ENCODE measurements around the gene CDH12.

The CDH12 gene

GRCh38 chr5:21807953-21808352 is 1045.2 kb downstream of the CDH12 start:
- DNase-seq: no peak

DNA sequence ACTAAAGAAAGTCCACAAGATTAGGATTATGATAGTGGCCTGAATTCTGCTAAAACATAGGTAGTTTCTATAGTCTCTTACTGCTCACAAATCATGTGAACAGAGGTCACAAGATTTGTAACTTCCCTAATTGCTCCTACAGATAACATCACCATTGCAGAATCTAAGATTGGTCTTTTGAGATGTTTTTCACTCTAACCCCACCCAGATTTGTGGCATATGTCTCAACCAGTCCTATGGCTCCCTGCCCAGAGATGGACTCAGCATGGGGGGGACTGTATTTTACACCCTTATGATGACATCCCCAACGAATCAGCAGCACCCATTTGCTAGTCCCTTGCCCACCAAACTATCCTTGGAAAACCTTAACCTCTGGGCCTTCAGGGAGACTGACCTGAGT is 1046.2 kb downstream of the CDH12 start:
- DNase-seq: no peak

DNA sequence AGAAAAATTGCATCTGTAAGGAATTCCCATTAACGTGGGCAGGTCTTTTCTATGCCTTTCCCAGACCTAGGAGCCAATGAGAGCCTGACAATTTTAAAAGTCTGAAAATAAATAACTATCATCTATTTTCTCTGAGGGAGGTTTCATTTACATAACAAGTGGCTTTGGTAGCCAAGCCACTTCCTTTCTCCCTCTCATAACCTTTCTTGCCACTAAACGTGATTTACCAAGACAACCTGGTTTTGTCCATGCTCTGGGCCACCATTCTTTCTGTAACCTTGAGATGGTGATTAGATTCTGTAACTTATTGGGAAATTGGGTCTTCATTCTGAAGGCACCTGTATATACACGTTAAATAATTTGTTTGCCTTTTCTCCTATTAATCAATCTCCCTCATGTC is 1046.9 kb downstream of the CDH12 start:
- DNase-seq: no peak

DNA sequence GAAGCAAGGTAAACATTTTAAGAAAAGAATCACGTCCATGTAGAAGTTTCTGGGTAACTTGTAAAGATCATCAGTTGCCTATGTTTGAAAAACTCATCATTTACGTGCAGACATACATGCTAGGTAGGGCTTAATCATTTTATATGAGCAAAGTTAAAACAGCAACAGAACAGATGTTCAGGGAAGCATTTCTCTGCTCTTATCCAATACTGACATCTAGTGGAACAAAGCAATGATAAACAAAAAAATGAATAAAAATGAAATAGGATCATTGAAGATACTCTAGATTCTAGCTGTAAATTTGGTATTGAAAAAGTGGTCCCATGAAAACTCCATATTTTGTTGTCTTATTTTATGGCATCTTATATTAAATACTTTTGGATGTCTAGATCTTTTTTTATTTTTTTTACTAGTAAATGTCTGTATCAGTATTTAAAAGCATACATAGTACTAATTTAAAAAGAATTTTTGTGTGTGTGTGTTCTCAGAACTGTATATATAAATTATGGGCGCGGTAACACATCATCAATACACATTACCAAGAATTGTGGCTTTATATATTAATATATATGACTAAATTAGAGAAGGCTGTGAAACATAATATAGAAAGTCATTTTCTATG is 1050.2 kb downstream of the CDH12 start:
- no peak for DNase-seq

DNA sequence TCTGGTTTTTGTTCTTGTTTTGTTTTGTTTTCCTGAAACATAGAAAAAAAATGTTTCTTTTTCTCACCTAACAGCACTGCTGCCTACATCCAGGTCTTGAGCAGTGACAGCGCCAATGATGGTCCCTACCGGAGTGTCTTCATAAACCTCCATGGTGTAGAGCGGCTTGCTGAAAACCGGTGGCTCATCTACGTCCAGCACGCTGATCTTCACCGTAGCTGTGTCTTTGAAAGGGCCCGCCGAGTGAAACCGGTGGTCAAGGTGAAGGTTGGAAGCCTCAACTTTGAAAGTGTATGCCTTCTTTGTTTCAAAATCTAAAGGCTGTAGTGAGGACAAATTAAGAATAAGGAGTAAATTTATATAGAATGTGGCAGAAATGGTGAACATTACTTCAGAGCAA is 1051.0 kb downstream of the CDH12 start:
- DNase-seq: no peak

GRCh38 chr5:21792748-21793147 is 1060.4 kb downstream of the CDH12 start:
- DNase-seq: no peak

- no peak for DNase-seq
Observed at GRCh38 chr5:21791304-21791703, 1061.8 kb downstream of the CDH12 start.

DNA sequence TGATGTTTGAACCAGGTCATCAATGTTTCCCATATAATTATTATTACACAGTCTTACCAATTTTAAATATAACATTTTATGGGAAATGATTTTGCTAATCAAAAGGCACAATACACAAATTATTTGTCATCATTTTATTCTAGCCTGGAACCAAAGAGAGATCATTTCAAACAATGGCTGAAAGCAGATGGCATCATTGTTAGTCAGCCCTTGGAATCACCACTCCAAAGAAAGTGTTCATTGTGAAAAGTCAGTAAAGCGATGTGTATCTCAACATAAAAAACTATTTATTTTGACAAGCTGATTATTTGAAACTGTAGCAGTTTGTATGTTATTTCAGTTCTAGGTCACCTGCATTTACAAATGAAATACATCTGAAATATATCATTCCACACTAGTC is 1068.7 kb downstream of the CDH12 start:
- no peak for DNase-seq

DNA sequence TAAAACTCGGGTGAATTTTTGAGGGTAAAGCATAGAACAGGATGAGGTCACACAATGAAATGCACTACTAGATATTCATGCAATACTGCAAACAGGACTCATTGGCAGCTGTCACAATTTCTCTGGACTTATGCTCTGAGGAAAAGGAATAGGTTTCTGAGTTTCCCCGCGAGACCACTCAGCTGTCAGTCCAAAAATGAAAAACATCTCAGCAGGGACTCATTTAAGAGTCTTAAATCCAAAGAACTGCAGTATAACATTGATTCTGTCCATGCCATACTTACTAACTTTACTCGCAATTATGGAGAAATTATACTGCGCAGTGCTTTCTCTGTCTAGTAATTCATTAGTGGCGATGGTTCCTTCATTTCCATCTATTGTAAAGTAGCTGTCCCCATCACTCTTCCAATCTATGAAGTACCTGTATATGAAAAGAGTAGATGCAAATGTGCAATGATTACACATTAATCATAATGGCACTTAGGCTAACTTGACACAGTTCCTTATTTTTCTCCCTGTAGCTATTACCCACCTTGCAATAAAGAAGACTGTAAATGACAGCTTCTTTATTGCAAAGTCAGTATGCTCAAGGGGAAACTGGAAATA is 1070.0 kb downstream of the CDH12 start:
- DNase-seq: no peak

- no peak for DNase-seq
Observed at GRCh38 chr5:21776466-21776865, 1076.7 kb downstream of the CDH12 start.

DNA sequence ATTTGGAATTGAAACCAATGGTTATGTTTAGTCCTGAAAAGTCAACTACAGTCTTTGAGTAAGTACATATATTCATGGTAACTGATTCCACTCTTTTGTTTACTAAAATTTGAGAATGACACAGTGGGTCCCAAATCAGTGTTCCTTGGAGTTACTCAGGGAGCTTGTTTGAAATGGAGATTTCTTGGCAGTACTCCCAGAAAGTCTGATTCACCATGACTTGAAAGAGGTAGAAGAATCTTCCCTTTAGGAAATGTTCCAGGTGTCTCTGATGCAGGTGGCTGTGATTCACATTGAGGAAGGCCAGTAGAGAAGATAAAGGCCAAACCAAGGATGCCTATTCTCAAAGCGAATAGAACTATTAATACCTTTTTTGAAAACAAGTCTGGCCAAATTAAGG is 1078.3 kb downstream of the CDH12 start:
- DNase-seq: no peak

DNA sequence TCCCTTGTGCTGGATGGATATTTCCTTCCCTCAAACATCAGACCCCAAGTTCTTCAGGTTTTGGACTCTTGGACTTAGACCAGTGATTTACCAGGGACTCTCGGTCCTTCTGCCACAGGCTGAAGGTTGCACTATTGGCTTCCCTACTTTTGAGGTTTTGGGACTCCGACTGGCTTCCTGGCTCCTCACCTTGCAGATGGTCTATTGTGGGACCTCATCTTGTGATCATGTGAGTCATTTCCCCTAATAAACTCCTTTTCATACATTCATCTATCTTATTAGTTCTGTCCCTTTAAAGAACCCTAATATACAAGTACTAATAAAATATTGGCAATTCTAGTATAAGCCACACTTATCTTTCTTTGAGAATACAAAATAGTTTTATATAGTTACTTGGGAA is 1078.9 kb downstream of the CDH12 start:
- DNase-seq: no peak

- no peak for DNase-seq
Observed at GRCh38 chr5:21773456-21773855, 1079.7 kb downstream of the CDH12 start.

DNA sequence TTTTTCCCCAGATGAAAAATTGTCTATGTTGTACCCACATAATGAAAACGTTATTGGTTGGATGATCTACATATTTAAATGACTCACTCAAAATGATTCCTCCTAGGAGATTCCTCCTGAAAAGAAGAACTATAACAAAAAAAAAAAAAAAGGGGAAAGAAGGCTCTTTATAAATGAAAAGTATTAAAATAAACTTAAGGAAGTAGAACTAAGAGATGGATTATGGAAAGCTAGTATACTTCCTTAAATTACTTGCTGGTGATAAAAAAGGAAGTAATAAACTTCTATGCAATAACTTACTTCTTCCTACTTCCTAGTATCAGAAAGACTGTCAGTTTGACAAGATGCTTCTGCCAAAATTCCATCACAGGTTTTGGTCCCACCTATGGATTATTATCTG is 1087.7 kb downstream of the CDH12 start:
- no peak for DNase-seq

DNA sequence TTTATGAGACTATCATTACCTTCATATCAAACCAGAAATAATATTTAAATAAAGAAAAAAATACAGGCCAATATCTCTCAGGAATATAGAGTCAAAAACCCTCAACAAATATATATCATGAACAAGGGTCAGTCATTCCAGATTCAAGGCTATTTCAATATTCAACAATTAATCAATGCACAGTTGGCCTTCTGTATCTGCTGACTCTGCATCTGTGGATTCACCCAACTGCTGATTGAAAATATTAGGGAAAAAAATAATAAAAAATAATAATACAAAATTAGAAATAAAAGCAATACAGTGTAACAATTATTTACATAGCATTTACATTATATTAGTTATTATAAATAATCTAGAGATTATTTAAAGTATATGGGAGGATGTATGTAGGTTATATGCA is 1114.0 kb downstream of the CDH12 start:
- DNase-seq: no peak

- no peak for DNase-seq
Observed at GRCh38 chr5:21723500-21723899, 1129.6 kb downstream of the CDH12 start.

DNA sequence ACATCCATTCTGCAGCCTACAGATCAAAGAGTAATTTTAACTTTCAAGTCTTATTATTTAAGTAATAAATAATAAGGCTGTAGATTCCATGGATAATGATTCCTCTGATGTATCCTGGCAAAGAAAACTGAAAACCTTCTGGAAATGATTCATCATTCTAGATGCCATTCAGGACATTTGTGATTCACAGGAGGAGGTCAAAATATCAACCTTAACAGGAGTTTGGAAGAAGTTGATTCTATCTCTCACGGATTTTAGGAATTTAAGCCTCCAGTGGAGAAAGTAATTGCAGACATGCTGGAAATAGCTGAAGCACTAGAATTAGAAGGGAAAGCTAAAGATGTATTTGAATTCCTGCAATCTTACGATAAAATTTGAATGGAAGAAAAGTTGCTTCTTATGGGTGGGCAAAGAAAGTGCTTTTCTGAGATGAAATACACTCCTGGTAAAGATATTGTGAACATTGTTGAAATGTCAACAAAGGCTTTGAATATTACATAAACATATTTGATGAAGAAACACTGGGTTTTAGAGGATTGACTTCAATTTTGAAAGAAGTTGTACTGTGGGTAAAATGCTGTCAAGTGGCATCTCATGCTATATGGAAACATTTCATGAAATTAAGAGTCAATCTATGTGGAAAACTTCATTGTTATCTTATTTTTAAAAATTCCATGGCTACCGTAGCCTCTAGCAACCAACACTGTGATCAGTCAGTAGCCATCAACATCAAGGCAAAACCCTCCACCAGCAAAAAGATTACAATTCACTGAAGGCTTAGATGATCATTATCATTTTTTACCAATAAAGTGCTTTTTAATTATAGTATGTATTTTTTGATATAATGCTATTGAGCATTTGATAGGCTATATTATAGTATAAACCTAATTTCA is 1141.0 kb downstream of the CDH12 start:
- DNase-seq: no peak

- no peak for DNase-seq
Observed at GRCh38 chr5:21709770-21710169, 1143.4 kb downstream of the CDH12 start.

DNA sequence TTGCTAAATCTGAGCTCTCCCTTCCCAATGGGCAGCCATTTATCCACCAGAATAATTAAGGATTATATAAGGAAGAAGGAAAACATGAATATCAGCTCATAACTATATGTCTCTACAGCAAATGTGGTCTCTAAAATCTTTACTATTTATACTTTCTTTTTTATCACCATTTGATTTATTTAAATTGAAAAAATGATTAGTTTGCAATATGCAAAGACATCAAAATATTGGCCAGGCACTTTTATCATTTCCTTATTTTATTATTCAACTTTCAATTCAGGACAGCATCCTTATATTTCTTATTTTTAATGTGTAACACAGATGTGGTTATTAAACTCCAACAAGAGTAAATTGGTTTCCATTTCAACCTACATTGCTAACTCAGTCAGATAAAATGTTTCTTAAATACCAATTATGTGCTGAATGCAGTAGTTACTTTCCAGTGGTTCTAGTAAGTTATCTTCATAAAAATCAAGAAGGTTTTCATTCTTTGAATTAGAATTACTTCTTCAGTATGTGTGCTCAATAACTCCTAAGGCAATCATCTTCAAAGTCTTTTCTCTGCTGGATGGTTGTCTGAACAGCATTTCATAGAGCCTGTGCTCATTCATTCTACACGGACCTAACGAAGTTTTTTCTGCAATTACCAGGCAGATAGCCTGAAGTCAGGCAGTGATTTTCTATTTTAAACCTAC is 1148.0 kb downstream of the CDH12 start:
- no peak for DNase-seq

- no peak for DNase-seq
Observed at GRCh38 chr5:21701317-21701716, 1151.8 kb downstream of the CDH12 start.

All from stimulated activated CD4-positive, alpha-beta T cell treated with anti-CD3 and anti-CD28 coated beads, Interleukin-4, amount 100 ng/mL, for 4 hours (primary cell).